Large intestine (tissue), 1 donor: ENCODE measurements around the gene SLC2A8. TPM values are rescaled to one million over a fixed set of nuclear protein-coding genes. Genes with fewer than 3 reads are reported as not detected.

Experiments
- polyA plus RNA-seq: library from polyadenylated mRNA; unstranded; fragments of 120-200 nt; gene quantifications from one replicate; pipeline ENCODE4 v1.2.1, GENCODE V29; 2013

The SLC2A8 gene
- polyA plus RNA-seq, 1 donor = 58.3 TPM

Other genes starting within 250 kb of the SLC2A8 start
- gene GARNL3, start 132.4 kb upstream of the SLC2A8 start, polyA plus RNA-seq = 24.0 TPM
- gene ZNF79, start 27.2 kb downstream of the SLC2A8 start, polyA plus RNA-seq = 5.7 TPM
- 3,060 TPM for gene RPL12, start 54.2 kb downstream of the SLC2A8 start, polyA plus RNA-seq
- 17.5 TPM for gene LRSAM1, start 54.3 kb downstream of the SLC2A8 start, polyA plus RNA-seq
- 32.2 TPM for gene STXBP1, start 215.1 kb downstream of the SLC2A8 start, polyA plus RNA-seq